Activated CD4-positive, alpha-beta T cell treated with anti-CD3 and anti-CD28 coated beads, Interleukin-2, amount 50 U/mL, for 48 hours (primary cell): ENCODE results near the gene NXN.
A peak's percentile ranks its signal among the peaks of the same experiment; 100 is the strongest.

Experiments
- DNase-seq, 2 experiments: peaks; one replicate each; pipeline ENCODE4 v3.0.0-alpha.2; 2020

NXN gene

DNA sequence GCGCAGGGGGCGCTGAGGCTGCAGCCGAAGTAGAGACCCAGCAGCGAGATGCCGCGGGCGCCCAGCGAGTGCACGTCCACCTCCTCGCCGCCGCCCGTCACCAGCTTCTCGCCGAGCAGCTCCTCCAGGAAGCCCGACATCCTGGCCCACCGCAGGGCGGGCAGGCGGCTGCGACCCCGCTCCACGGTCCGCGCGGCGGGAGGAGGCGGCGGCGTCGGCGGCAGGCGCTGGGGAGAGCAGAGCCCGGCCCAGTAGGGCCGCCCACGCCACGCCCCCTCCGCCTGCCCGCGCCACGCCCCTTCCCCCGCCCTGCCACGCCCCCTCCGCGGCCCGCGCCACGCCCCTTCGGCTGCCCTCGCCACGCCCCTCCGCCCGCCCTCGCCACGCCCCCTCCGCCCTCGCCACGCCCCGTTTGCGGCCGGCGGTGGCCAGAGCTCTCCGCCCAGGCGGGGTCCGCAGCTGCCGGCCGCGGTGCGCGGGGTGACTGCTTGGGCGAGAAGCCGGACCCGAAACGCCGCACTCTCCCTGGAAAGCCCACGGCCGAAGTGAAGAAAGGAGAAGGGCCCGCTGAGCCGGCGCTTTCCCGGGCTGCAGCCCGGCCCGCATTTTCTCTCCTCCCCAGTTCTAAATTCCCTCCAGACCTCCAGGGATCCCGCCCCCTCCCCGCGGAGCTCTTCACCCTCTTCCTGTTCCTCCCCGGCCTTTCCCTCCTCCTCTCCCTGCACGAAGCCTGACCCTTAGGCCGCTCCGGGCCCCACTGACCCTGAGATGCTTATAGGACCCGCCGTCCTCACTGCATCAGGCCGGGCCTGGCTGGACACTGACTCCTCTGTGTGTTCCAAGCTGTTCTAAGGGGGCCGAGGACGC lies at the start of gene NXN:
Gene NXN, minus strand, starts transcription at position 238 of the 867 bp plus-strand sequence.
- peak; percentile 83 to 84 for DNase-seq

DNA sequence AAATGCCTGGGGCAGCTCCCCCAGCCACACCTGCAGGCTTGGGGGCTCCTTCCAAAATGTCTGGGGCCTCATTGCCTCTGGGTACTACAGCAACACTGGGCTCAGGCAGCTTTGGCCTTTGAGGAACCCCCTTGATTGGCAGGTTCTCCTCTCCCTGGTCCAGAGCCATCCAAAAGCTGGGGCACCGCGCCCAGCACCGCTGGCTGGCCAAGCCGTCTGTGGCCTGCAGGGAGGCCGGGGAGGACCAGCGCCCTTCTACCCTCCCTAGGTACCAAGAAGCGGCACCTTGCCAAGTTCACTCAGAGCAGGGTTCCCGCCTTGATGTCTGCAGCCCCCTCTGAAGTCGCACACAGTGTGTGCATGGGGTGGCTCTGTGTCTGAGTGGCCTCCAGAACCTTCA lies 47.5 kb upstream of the NXN start:
- no peak for DNase-seq

DNA sequence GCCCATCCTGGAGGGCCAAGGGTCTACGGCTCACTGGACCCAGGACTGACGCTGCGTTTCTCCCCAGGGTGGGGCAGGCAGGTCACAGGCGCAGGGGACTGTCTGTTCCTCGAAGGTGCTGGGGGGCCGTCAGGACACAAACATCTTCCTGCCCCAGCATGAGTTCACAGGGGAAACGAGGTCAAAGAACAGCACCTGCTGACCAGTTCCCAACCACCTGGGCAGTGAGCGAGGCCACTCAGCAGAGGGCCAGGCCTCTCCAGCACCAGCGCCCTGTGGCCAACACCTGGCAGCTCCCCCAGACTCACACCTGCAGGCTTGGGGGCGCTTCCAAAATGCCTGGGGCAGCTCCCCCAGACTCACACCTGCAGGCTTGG lies 47.0 kb upstream of the NXN start:
- DNase-seq: no peak

DNA sequence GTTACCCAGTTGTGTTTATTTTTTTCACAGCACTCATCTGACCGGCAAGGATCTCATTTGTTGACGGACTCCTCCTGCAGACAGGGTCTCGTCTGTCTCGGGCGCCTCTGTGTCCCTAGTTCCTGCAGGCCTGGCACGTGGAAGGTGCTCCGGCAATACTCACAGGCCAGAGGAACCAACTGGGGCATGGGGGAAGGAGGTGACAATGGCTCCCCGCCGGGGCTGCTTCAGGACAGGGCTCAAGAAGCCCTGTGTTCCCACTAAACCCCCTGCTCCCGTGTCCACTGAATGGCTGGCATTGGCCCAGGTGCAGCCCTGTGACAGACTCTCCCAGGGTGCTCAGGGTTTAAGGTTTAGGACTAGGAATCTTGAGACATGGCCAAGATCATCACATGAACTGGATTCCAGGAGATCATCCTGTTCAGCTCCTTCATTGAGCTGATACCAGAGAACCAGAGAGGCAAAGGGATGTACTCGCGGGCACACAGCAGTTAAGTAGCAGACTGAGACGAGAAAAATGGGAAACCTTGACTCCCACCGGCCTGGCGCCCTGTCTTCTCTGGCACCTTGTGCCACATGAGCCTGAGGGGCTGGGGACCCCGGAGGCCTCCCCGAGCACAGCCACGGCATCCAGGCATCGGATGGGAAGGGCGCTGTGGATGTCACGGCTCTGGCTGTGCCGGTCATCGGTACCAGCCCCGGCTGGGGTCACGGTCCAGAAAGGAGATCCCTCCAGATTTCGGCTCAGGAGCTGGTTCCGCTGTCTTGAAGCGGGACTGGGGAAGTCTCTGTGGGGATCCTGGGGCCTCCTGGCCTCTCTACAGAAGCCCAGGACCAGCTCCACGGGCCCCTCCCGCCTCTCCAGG lies 46.4 kb upstream of the NXN start:
- no peak for DNase-seq

DNA sequence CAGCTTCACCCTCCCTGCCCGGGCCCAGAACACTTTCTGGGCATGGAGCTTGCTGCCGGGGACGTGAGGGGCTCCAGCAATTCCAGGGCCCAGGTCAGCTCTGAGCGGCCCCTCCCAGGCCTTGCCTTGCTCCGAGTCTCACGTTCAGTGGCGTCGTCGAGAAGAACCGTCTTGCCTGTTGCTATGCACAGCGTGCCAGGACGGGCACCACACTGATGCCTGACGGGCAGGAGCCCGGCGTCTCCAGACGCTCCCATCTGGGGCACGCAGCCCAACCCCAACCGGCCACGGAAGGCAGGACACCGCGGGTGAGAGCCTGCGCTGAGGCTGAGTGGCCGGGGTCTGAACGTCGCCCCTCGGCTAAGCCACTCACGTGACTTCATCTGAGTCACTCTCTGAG lies 44.5 kb upstream of the NXN start:
- DNase-seq: no peak

DNA sequence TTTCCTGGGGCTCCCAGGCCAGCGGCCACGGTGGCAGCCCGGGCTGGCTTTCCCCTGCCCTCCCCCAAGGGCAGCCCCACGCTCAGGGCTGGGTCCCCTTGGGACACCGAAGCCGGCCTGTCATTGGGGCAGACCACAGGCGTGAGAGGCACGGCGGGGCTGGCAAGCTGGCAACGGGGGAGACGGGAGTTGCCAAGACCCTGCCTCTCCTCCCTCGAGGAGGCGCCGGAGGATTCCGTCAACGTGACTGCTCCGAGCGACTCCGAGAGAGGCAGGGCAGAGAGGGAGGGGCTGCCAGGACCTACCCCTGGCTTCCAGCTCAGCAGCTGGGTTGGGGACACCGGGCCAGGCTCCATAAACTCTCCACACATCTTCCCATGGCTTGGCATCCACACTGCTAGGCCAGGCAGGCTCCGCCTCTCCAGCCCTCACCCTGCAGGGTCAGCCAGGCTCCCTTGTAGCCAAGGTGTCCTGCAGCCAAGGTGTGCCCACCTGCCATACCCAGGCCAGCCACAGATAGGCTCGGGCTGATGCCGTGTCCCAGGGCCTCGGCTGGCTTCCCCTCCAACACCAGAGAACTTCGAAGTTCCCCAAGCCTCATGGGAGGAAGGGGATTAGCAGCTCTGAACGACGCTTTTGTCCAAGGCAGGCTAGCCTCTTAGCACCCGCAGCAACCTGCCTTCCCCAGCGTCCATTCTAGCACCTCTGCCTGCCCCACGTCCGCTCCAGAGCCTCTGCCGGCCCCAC lies 42.9 kb upstream of the NXN start:
- no peak for DNase-seq

DNA sequence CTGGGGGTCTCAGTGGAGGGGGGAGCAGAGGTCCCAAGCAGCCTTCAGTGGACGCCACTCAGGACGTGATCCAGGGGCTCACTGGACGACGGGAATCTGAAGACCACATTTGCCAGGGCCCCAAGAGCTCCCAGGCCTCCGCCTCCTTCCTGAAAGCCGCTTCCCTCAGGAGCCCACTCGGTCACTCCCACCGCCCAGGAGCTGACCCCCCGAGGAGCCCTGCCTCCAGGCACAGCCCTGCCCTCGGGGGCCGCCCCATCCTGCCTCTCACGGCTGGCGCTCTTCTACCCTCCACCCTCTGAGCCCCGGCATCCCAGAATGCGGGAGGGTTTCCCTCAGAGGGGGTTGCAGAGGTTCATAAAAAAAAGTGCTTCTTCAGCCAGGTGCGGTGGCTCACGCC lies 41.6 kb upstream of the NXN start:
- no peak for DNase-seq

DNA sequence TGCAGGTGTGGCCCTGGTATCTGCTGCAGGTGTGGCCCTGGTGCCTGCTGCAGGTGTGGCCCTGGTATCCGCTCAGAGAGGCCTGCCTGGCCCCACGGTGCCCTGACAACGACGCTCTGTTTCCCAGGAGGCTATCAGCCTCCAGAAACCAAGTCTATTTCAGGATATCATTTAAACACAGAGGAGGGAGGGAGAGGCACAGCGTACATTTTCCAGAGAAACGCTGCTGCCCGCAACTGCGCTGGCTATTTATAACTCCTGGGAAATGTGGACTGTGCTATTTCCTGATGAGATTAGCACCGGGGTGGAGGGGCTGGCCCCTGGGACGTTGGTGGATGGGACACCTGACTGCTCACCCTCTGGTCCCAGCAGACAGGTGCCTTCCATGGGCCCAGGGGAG lies 39.9 kb upstream of the NXN start:
- no peak for DNase-seq

DNA sequence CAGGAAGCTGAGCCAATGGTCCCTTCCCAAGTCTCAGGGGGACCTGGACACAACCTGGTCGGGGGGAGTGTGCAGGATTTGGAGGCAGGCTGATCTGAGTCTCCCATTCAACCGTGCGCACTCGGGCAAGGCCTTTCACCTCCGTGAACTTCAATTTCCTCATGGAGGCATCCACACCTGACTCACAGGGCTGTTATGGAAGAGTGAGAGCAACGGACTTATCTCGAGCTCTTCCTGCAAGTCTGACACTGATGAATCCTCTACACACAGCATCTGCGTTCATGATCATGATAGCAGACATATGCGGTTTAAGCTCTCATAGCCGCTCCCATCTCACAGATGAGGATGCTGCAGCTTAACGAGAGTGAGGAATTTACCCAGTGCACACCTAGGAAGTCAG lies 39.0 kb upstream of the NXN start:
- no peak for DNase-seq

DNA sequence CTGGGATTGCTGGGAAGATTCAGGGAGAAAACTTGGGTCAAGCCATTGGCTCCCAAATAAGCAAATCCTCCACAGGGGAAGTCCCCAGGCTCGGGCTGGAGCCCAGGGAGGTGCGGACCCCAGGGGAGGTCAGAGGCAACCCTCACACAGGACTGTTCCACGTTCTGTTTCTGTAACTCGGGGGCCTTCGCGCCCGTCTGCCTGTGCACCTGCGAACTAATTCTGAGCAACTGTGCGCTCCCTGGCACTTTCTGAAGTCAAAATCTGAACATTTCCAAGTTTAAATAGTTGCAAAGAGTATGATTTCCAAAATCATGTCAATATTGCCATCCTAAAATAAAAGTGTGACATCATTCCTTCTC lies 34.1 kb upstream of the NXN start:
- no peak for DNase-seq

DNA sequence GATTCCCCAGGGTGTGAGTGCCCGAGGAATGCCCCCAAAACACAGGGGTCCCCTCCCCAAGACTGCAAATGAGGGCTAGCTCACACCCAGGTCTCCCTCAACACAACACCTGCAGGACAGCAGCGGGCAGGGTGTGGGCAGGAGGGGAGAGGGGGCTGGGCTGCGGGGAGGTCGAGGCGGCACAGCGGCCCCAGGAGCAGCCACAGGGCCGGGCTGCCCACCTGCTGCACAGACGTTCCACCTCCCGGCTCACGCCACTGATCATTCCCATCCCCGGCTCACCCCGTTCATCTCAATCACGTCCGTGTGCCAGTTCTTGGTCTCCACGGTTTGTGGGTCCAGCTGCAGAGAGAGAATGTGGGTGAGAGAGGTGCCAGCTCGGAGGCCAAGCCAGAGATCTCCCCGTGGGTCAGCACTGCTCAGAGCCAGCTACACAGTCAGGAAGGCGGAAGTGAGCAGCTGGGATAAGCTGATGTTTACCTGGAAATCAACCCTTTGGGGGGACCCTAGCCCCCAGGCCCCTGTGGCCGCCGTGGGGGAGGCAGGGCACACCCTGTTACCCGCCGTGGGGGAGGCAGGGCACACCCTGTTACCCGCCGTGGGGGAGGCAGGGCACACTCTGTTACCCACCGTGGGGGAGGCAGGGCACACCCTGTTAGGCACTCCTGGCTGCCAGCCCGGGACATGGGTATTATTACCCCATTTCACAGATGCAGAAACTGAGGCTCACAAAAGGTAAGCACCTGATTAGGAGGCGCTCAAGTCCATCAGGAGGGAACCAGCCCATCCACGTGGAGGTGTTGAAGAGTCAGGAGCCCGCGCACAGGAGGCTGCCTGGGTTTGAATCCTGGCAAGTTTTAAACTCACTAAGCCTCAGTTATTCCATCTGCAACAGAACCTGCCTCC lies 33.5 kb upstream of the NXN start:
- DNase-seq: no peak

DNA sequence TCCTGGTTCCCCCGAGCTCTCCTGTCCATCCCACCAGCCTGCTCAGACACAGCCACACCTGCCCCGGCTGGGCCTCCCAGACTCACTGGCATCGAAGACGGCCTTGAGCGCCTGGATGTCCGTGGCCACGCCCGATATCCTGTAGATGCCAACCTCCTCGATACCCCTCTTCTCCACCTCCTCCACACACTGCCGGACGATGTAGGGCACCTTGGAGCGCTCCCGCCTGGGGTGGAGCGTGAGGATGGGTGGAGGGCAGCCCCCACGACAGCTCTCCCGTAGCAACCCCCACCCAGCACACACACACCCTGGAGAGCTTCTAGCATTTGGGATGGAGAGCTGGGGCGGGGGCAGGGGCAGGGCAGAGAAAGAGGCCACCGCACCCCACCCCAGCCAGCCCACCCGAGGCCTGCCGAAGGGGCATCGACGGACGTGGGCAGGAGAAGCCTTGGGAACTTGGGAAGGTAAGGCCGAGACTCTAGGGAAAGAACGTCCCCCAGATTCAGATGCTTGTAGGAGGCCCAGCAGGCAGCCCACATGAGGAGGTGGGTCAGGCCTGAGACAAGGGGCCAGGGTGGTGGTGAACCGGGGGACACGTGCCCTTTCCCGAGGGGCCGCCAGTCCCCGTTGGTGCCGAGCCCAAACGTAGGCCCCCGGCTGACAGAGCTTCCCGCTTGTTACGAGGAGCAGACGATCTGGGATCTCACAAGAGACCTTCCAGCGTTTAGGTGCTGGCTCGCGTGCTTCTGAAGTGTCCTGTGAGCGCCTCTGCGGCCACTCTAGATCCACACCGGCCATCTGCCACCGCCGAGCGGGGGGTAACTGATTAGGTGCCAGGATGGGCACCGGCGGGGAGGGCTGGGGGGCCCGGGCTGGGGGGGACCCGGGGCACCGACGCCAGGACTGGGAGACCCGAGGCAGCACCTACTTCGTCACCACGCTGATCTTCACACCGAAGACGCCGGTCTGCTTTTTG lies 32.5 kb upstream of the NXN start:
- no peak for DNase-seq

DNA sequence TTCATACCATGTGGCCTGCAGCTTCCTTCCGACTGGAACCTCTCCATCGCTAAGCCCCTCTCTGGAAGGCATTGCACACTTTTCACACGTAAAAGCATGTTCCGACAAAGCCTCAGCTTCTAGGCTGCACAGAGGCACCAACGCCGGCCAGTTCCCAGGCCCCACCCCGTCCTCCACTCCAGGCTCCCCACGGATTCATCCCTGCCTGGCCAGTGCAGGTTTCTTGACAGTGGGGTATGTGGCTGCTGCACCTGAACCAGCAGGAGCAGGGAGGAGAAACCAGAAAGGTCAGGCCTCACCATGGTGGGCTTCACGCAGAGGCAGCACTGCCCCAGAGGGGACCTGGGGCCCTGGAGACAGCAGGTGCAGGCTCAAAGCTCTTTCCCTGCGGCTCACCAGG lies 31.6 kb upstream of the NXN start:
- no peak for DNase-seq

DNA sequence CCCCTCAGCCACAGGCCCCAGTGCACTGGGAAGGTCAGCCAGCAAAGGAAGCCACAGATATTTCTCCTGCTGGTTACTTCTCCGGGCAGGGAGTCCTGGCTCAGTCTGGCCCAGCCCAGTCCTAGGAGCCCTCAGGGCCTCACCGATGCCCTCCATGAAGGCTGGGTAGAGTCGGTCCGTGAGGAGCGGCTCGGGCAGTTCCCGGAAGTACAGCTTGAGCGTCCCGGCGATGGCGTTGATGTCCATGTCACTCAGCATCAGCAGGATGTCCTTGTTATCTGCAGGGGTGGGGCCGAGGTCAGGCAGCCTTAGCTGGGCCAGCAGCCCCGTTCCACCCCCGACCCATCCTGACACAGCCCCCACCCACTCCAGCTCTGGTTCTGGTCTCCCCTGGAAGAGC lies 31.0 kb upstream of the NXN start:
- DNase-seq: no peak

DNA sequence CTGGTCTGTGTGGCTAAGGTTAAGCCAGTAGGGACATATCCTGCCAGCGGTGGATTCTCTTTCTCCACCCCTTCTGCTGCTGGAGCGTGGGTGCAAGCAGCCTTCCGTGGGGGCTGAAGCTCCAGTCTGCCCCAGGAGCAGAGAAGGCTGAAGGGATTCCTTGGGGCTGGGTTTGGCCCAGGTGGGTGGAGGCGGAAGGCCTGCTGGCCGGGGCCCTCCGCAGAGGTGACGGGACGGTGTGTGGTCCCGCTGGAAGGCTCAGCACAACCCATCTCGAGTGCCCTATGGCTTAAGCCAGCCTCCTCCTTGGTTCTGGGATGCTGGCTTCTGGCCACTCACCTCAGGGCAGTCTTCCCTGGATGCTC lies 30.5 kb upstream of the NXN start:
- no peak for DNase-seq

DNA sequence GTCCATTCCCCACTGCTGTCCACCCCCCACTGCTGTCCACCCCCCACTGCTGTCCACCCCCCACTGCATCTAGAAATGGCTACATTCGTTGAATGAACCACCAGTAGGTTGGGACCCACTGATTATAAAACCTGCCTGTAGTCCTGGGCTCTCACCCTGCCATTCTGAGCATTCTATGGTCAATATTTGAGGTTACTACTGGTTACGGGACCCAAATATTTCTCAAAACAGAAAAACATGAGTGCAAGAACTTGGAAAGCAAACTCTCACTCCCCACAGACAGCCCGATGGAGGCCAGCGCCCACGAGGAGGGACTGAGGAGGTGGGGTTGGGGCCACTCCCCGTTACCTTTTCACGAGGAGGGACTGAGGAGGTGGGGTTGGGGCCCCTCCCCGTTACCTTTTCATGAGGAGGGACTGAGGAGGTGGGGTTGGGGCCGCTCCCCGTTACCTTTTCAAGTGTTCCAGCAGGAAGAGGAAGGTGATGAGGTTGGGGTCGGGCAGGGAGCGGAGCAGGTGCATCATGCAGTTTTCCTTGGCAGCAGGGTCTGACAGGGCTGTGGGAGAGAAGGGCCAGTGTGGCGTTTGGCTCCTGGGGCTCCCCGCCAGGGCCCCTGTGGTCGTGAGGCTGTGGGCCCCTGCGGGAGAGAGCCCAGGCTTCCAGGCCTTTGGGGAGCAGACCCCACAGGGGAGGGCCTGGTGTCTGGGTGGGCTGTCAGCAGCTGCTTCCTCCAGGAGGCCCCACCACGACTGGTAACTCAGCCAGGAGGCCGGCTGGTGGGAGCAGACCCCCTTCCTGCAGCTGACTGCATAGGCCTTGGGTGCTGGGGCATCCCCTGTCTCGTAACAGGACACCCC lies 29.9 kb upstream of the NXN start:
- DNase-seq: no peak

DNA sequence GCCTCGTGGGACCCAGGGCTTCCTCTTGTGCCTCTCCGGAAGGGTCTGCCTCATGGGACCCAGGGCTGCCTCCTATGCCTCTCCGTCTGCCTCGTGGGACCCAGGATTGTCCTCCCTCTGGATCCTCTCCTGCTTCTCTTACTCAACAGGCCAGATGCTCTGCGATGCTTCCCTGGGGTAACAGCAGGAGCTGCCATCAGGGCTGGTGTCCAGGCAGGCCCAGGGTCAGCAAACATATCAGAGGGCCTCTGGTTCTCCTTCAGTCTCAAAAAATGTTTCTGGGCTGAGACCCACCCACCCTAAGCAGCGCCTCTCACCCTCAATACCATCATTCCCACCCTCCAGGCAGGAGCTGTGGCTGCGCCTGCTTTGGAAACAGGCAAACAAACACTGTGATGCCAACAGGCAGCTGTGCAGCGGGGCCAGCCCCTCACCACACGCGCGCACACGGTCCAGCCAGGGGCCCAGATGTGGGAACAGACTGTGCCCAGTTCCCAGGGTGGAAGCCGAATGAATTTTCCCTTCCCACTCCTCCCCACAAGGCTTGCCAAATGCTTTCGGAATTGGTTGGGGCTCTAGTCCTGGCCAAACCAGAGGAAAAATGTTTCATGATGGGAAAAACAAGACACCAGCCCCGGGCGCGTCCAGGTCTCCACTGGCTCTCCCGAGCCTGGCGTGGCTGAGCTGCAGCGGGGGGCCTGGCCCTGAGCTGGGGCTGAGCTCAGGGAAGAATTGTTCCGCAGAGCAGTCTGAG lies 28.6 kb upstream of the NXN start:
- no peak for DNase-seq

DNA sequence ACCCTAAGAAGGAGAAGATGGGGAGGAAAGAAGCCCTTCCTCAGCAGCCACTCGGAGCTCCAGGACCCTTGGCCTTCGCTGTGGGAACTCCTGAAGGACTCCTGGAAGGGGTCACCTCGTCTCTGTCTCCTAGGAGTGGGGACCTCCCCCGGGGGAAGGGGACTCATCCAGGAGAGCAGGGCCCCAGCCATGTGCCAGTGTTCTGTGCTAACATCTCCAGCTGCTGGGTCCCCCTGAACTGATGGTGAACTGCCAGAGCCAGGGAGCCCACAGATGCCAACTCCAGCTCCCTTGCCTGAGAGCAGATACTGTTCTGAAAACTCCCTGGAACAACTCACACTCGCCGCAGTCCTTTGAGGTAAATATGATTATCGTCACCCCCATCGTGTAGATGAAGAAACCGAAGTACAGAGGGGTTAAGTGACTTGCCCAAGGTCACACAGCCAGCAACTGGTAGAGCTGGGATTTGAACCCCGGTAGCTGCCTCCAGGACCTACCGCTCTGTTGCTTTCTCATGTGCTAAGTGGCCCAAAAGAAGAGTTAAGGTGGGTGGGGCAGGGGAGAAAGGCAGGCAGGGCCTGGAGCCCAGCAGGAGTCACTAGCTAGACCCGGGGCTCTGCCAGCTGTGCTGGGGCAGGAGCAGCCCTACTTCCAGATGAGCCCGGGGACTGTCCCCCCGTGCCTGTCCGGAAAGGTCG lies 27.9 kb upstream of the NXN start:
- no peak for DNase-seq

DNA sequence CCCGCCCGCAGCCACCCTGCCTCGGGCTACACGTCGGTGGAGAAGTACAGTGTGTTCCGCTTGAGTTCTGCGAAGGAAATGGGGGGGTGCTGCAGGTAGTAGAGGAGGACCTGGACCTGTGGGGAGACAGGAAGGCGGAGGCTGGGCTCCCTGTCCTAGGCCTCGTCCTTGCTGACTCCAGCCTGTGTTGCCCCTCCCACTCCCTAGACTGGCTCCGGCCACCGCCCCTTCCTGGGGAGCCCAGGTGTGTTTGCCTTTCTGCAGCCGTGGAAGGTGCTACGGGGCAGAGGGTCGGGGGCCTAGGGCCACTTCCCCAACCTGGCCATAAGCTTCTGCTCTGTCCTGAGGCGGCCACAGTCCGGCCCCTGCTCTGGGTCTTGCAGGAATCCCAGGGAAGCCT lies 26.5 kb upstream of the NXN start:
- no peak for DNase-seq
